ENCODE results near the gene RER1. TPM values are rescaled to one million over a fixed set of nuclear protein-coding genes. Genes with fewer than 3 reads are reported as not detected.

Gene RER1
- total RNA-seq, 1 donor from 2014 or later = 99.3 TPM

GRCh38 chr1:2355373-2356261, 36.0 kb upstream of the RER1 start:
- H3K9me3 Mint-ChIP-seq (ENCODE audit: low read depth) = no peaks in the 10 kb centered on the region
- H3K27ac Mint-ChIP-seq = no peak overlapping the region
- H3K4me1 Mint-ChIP-seq (ENCODE audit: low read depth) = no peaks in the 10 kb centered on the region
- DNase-seq (ENCODE audit: low spot score, unreplicated experiment) = no peak
- H3K36me3 Mint-ChIP-seq (ENCODE audit: insufficient read depth) = peaks cover 3% of the 10 kb centered on the region
- TF ChIP-seq CTCF (IDR thresholded peaks at IDR 0.05; ENCODE audit: unreplicated experiment) = no peak
- H3K27me3 Mint-ChIP-seq = peaks cover 4% of the 10 kb centered on the region
- H3K4me3 Mint-ChIP-seq (ENCODE audit: low read depth) = no peak overlapping the region

- H3K9me3 Mint-ChIP-seq (ENCODE audit: low read depth) = no peaks in the 10 kb centered on the region
- peaks cover 3% of the 10 kb centered on the region for H3K36me3 Mint-ChIP-seq (ENCODE audit: insufficient read depth)
- TF ChIP-seq CTCF (IDR thresholded peaks at IDR 0.05; ENCODE audit: unreplicated experiment) = no peak
- DNase-seq (ENCODE audit: low spot score, unreplicated experiment) = no peak
- H3K27ac Mint-ChIP-seq = no peak overlapping the region
- no peaks in the 10 kb centered on the region for H3K4me1 Mint-ChIP-seq (ENCODE audit: low read depth)
- peaks cover 3% of the 10 kb centered on the region for H3K27me3 Mint-ChIP-seq
- no peak overlapping the region for H3K4me3 Mint-ChIP-seq (ENCODE audit: low read depth)
Observed at GRCh38 chr1:2356401-2356800, 35.2 kb upstream of the RER1 start.

GRCh38 chr1:2356911-2357845, 34.5 kb upstream of the RER1 start:
- Mint-ChIP-seq H3K4me3 (ENCODE audit: low read depth) (no peak overlapping the region), H3K9me3 (ENCODE audit: low read depth) (no peaks in the 10 kb centered on the region), H3K4me1 (ENCODE audit: low read depth) (no peaks in the 10 kb centered on the region), H3K27me3 (no peaks in the 10 kb centered on the region), H3K27ac (no peak overlapping the region), H3K36me3 (ENCODE audit: insufficient read depth) (peaks cover 4% of the 10 kb centered on the region)
- DNase-seq (ENCODE audit: low spot score, unreplicated experiment) = no peak
- no peak for TF ChIP-seq CTCF (IDR thresholded peaks at IDR 0.05; ENCODE audit: unreplicated experiment)

GRCh38 chr1:2358072-2358471, 33.6 kb upstream of the RER1 start:
- DNase-seq (ENCODE audit: low spot score, unreplicated experiment) = no peak
- no peaks in the 10 kb centered on the region for H3K4me1 Mint-ChIP-seq (ENCODE audit: low read depth)
- no peak for TF ChIP-seq CTCF (IDR thresholded peaks at IDR 0.05; ENCODE audit: unreplicated experiment)
- H3K36me3 Mint-ChIP-seq (ENCODE audit: insufficient read depth) = peaks cover 8% of the 10 kb centered on the region
- no peak overlapping the region for H3K27ac Mint-ChIP-seq
- no peaks in the 10 kb centered on the region for H3K9me3 Mint-ChIP-seq (ENCODE audit: low read depth)
- no peaks in the 10 kb centered on the region for H3K27me3 Mint-ChIP-seq
- no peak overlapping the region for H3K4me3 Mint-ChIP-seq (ENCODE audit: low read depth)
